H9 (cell line): Measurements from ENCODE around the gene PRKAG2. TPM values are rescaled to one million over a fixed set of nuclear protein-coding genes. Genes with fewer than 3 reads are reported as not detected.

ENCODE experiments used
- DNase-seq: peaks from one replicate; pipeline ENCODE4 v3.0.0-alpha.2; 2017
- H2AFZ ChIP-seq: one replicate; pipeline ENCODE4 v1.6.1; 2013; ENCODE audit warnings: mild to moderate bottlenecking, low read length, control low read depth, moderate library complexity
- H2AK5ac ChIP-seq: 2 replicates; pipeline ENCODE4 v1.6.1; 2013; ENCODE audit warnings: low read length, control low read depth, mixed read lengths; ENCODE audit not compliant: insufficient read length
- H2BK120ac ChIP-seq: one replicate; pipeline ENCODE4 v1.6.1; 2013; ENCODE audit warnings: low read depth, mild to moderate bottlenecking, low read length, control low read depth, inconsistent platforms; ENCODE audit not compliant: poor library complexity, severe bottlenecking
- H2BK12ac ChIP-seq: 2 replicates; pipeline ENCODE4 v1.6.1; 2013; ENCODE audit warnings: low read length, control low read depth, mixed read lengths, low read depth; ENCODE audit not compliant: insufficient read length
- H2BK15ac ChIP-seq: 2 replicates; pipeline ENCODE4 v1.6.1; 2013; ENCODE audit warnings: low read depth, low read length, control low read depth
- H2BK20ac ChIP-seq: one replicate; pipeline ENCODE4 v1.6.1; 2013; ENCODE audit warnings: low read depth, mild to moderate bottlenecking, low read length, control low read depth, inconsistent platforms; ENCODE audit not compliant: poor library complexity, severe bottlenecking
- H2BK5ac ChIP-seq: 2 replicates; pipeline ENCODE4 v1.6.1; 2013; ENCODE audit warnings: low read length, control low read depth, mixed read lengths; ENCODE audit not compliant: insufficient read length
- H3K14ac ChIP-seq: 2 replicates; pipeline ENCODE4 v1.6.1; 2013; ENCODE audit warnings: low read length, control low read depth; ENCODE audit not compliant: insufficient read depth
- H3K18ac ChIP-seq: 2 replicates; pipeline ENCODE4 v1.6.1; 2013; ENCODE audit warnings: low read depth, mild to moderate bottlenecking, mixed read lengths, low read length, control low read depth; ENCODE audit not compliant: insufficient read length
- H3K23ac ChIP-seq: 2 replicates; pipeline ENCODE4 v1.6.1; 2013; ENCODE audit warnings: low read length, control low read depth, mixed read lengths, low read depth; ENCODE audit not compliant: insufficient read length
- H3K23me2 ChIP-seq: 2 replicates; pipeline ENCODE4 v1.6.1; 2013; ENCODE audit warnings: low read depth, mild to moderate bottlenecking, mixed read lengths, low read length, control low read depth; ENCODE audit not compliant: insufficient read length, poor library complexity, severe bottlenecking
- H3K27ac ChIP-seq: 2 replicates; pipeline ENCODE4 v1.5.1; 2013; ENCODE audit warnings: low read length, control low read depth, mixed read lengths, low read depth; ENCODE audit not compliant: insufficient read length
- H3K27me3 ChIP-seq: 2 replicates; pipeline ENCODE4 v1.6.1; 2013; ENCODE audit warnings: low read length, control low read depth, inconsistent platforms; ENCODE audit not compliant: insufficient read depth
- H3K4ac ChIP-seq: 2 replicates; pipeline ENCODE4 v1.6.1; 2013; ENCODE audit warnings: low read depth, mild to moderate bottlenecking, control low read depth, inconsistent platforms, low read length, moderate library complexity
- H3K4me1 ChIP-seq: 2 replicates; pipeline ENCODE4 v1.6.1; 2013; ENCODE audit warnings: low read length, control low read depth, inconsistent platforms; ENCODE audit not compliant: insufficient read depth
- H3K4me2 ChIP-seq: 2 replicates; pipeline ENCODE4 v1.6.1; 2013; ENCODE audit warnings: low read length, control low read depth, mixed read lengths; ENCODE audit not compliant: insufficient read length, insufficient read depth
- H3K56ac ChIP-seq: 2 replicates; pipeline ENCODE4 v1.6.1; 2013; ENCODE audit warnings: low read depth, mild to moderate bottlenecking, mixed read lengths, low read length, control low read depth; ENCODE audit not compliant: insufficient read length
- H3K79me1 ChIP-seq: 2 replicates; pipeline ENCODE4 v1.6.1; 2013; ENCODE audit warnings: low read depth, mild to moderate bottlenecking, moderate library complexity, low read length, control low read depth, inconsistent platforms; ENCODE audit not compliant: insufficient read depth, poor library complexity, severe bottlenecking
- H3K79me2 ChIP-seq: 2 replicates; pipeline ENCODE4 v1.6.1; 2013; ENCODE audit warnings: low read length, control low read depth, inconsistent platforms; ENCODE audit not compliant: insufficient read depth
- H3K9ac ChIP-seq: 2 replicates; pipeline ENCODE4 v1.6.1; 2013; ENCODE audit warnings: low read length, control low read depth, mixed read lengths; ENCODE audit not compliant: insufficient read length; ENCODE audit errors: extremely low read depth
- H3K9me3 ChIP-seq: one replicate; pipeline ENCODE4 v1.6.1; 2013; ENCODE audit warnings: low read depth, low read length, inconsistent platforms; ENCODE audit not compliant: control insufficient read depth
- H3T11ph ChIP-seq: one replicate; pipeline ENCODE4 v1.6.1; 2013; ENCODE audit warnings: mild to moderate bottlenecking, low read length, control low read depth, inconsistent platforms
- H4K20me1 ChIP-seq: one replicate; pipeline ENCODE4 v1.6.1; 2013; ENCODE audit not compliant: control insufficient read depth, insufficient read length, insufficient read depth
- H4K5ac ChIP-seq: 2 replicates; pipeline ENCODE4 v1.6.1; 2013; ENCODE audit warnings: low read depth, mild to moderate bottlenecking, mixed read lengths, low read length, control low read depth; ENCODE audit not compliant: insufficient read length
- H4K8ac ChIP-seq: replicated peaks from 2 replicates; pipeline ENCODE4 v1.6.1; 2013; ENCODE audit warnings: low read length, control low read depth, mixed read lengths, low read depth; ENCODE audit not compliant: insufficient read length
- H4K91ac ChIP-seq: 2 replicates; pipeline ENCODE4 v1.6.1; 2013; ENCODE audit warnings: low read depth, mild to moderate bottlenecking, moderate library complexity, mixed read lengths, low read length, control low read depth; ENCODE audit not compliant: insufficient read length
- H3K27ac Mint-ChIP-seq, 3 experiments: 2 replicates in 2 of 3; 3 replicates in 1 of 3; pipeline ENCODE4 v1.8.0; 2020 to 2021; ENCODE audit warnings: mixed read lengths in 3 of 3, mild to moderate bottlenecking in 1 of 3, moderate library complexity in 1 of 3
- H3K27me3 Mint-ChIP-seq: 2 replicates; pipeline ENCODE4 v1.8.0; 2021; ENCODE audit warnings: low read depth, mild to moderate bottlenecking, moderate library complexity, mixed read lengths
- H3K36me3 Mint-ChIP-seq, 3 experiments: 2 replicates in 2 of 3; 3 replicates in 1 of 3; pipeline ENCODE4 v1.8.0; 2020 to 2021; ENCODE audit warnings: low read depth in 3 of 3, mixed read lengths in 3 of 3; ENCODE audit not compliant: insufficient read depth in 1 of 3
- H3K4me1 Mint-ChIP-seq, 2 experiments: 2 replicates each; pipeline ENCODE4 v1.8.0; 2020; ENCODE audit warnings: mixed read lengths in 2 of 2
- H3K4me3 Mint-ChIP-seq, 2 experiments: 2 replicates in 1 of 2; 3 replicates in 1 of 2; pipeline ENCODE4 v1.8.0; 2020 to 2021; ENCODE audit warnings: mild to moderate bottlenecking in 2 of 2, mixed read lengths in 2 of 2, moderate library complexity in 1 of 2
- H3K9me3 Mint-ChIP-seq, 2 experiments: 2 replicates in 1 of 2; 3 replicates in 1 of 2; pipeline ENCODE4 v1.8.0; 2020; ENCODE audit warnings: mild to moderate bottlenecking in 2 of 2, mixed read lengths in 2 of 2, moderate library complexity in 1 of 2
- CTCF ChIP-seq: fragments of 200-600 bp; sonication (generic); conservative IDR thresholded peaks from 3 replicates; pipeline ENCODE4 v1.8.0; 2021; ENCODE audit warnings: antibody characterized with exemption, mild to moderate bottlenecking
- WGBS: extraction: QIAGEN DNeasy Blood & Tissue Kit; methylation state at CpG from one replicate; pipeline ENCODE4 v1.1.7; 2013; ENCODE audit warnings: missing lambda C conversion rate, low lambda C conversion rate, mixed read lengths; ENCODE audit not compliant: insufficient read length; ENCODE audit errors: extremely low coverage; 5-methylcytosine and 5-hydroxymethylcytosine counted together
- total RNA-seq: library from RNA; stranded (reverse); gene quantifications from 2 replicates; pipeline ENCODE4 v1.2.1, GENCODE V29; 2021

The PRKAG2 gene
- total RNA-seq, 1 experiment from 2014 or later = 11.8 TPM

- Mint-ChIP-seq H3K36me3 (no peaks in the 10 kb centered on the region), H3K4me3 (no peak overlapping the region), H3K4me1 (peaks cover 29% of the 10 kb centered on the region in 2 experiments), H3K27me3 (peaks cover 2% of the 10 kb centered on the region; the same call in 1 of the 2 replicates), H3K27ac (no peak overlapping the region), H3K9me3 (no peaks in the 10 kb centered on the region)
- Histone ChIP-seq H3K27ac (no peak overlapping the region), H2BK5ac (no peak overlapping the region), H3K4me1 (peaks cover 8% of the 10 kb centered on the region; the same call in 1 of the 2 replicates), H3K9ac (no peak overlapping the region), H3K27me3 (no peaks in the 10 kb centered on the region), H4K91ac (no peak overlapping the region), H3K79me1 (no peaks in the 10 kb centered on the region), H4K5ac (no peak overlapping the region), H3K4me2 (no peak overlapping the region), H3K56ac (no peak overlapping the region), H2BK12ac (no peak overlapping the region), H2BK15ac (no peak overlapping the region), H3K79me2 (no peaks in the 10 kb centered on the region), H2AFZ (no peak overlapping the region), H3K4ac (no peak overlapping the region), H2BK120ac (no peak overlapping the region), H3K9me3 (no peaks in the 10 kb centered on the region), H4K20me1 (no peaks in the 10 kb centered on the region), H3K18ac (no peak overlapping the region), H3K23me2 (no peaks in the 10 kb centered on the region), H3K23ac (no peak overlapping the region), H3T11ph (no peak overlapping the region), H2AK5ac (no peak overlapping the region), H3K14ac (no peak overlapping the region), H2BK20ac (no peak overlapping the region), H4K8ac (no peak overlapping the region)
- DNase-seq = no peak
- no CpG with 5 or more reads among the region's 18 CpGs for WGBS
- no peak for TF ChIP-seq CTCF
Measured at GRCh38 chr7:151683615-151684407, 193.1 kb downstream of the PRKAG2 start.
